ENCODE results near the gene SLC30A7. TPM values are rescaled to one million over a fixed set of nuclear protein-coding genes. Genes with fewer than 3 reads are reported as not detected.

The SLC30A7 gene
- total RNA-seq, 2 experiments from 2014 or later, result 40.0 to 43.4 TPM

DNA sequence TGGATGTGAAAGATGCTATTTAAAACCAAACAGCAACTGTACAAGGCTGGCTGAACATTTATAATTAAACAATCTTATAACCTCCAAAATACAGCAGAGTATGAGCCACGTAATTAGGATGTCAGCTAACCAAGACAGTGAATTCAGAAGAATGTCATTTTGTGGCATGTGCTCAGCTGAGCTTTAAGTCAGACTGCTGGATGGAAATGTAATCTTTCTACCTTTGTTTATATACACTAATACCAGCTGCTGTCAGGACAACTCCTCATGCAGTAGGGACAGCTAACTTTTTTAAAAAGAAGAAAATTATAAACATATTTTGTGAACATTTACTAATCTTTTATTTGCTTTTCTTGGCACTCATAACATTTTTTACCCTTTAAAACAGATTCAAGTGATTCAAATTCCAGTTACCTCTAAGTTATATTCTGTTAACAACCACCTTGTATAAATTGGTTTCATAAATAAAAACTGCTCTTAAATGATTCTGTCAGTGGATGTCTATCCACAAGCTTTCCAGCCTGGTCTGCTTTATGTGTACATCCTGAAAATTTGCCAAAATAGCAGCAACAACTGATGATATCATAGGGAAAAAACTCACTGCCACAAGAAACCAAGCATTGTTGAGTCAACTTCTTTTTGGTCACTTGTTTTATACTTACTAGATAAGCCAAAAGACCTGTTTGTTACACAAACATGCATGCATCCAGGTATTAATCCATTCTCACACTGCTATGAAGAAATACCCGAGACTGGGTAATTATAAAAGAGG, 93.6 kb downstream of the SLC30A7 start:
- peaks cover 51% of the 10 kb centered on the region for H3K36me3 Mint-ChIP-seq
- H3K9me3 Mint-ChIP-seq, result peaks cover 3% of the 10 kb centered on the region
- POLR2A ChIA-PET, result no interaction called here
- no peaks in the 10 kb centered on the region for H3K27me3 Mint-ChIP-seq
- intact Hi-C loops (cut with micrococcal nuclease), result no loop called here
- peaks cover 5% of the 10 kb centered on the region for H3K4me1 Mint-ChIP-seq (ENCODE audit: low read depth)
- no peak overlapping the region for H3K4me3 Mint-ChIP-seq
- CTCF ChIA-PET, result interaction anchor here (1.4 kb wide), 2 partner anchors 123 to 299 kb away, joined by 3 to 5 read pairs; no protein-coding TSS in a partner anchor
- DNase-seq, result no peak
- no peak overlapping the region for H3K27ac Mint-ChIP-seq

- DNase-seq, result no peak
- intact Hi-C loops (cut with micrococcal nuclease), result no loop called here
- Mint-ChIP-seq H3K27me3 (no peaks in the 10 kb centered on the region), H3K4me1 (ENCODE audit: low read depth) (peaks cover 19% of the 10 kb centered on the region), H3K36me3 (peaks cover 43% of the 10 kb centered on the region), H3K27ac (no peak overlapping the region), H3K4me3 (no peak overlapping the region), H3K9me3 (no peaks in the 10 kb centered on the region)
- ChIA-PET POLR2A (interaction anchor here (0.8 kb wide), 1 partner anchor 40 kb away, joined by 3 read pairs; no protein-coding TSS in a partner anchor), CTCF (interaction anchor here (1.4 kb wide), 1 partner anchor 143 kb away, joined by 3 read pairs; no protein-coding TSS in a partner anchor)
Observed at GRCh38 chr1:100995198-100995988, 99.5 kb downstream of the SLC30A7 start.

DNA sequence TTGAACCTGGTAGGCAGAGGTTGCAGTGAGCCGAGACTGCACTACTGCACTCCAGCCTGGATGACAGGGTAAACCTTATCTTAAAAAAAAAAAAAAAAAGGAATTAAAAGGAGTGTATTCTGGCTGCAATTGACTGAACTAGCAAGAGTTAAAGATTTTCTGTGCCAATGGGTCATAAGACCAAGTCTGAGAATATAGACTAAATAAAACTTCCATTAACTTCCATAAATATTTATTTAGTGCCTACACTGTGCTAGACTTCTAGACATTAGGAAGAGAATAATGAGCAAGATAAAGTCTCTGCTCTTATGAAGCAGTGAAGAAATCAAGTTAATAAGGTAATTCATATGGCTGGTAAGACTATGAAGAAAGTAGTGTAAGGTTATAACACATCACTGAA, 102.5 kb downstream of the SLC30A7 start:
- H3K4me3 Mint-ChIP-seq, result no peak overlapping the region
- peaks cover 38% of the 10 kb centered on the region for H3K36me3 Mint-ChIP-seq
- no peaks in the 10 kb centered on the region for H3K27me3 Mint-ChIP-seq
- no peak overlapping the region for H3K27ac Mint-ChIP-seq
- intact Hi-C loops (cut with micrococcal nuclease), result no loop called here
- DNase-seq, result no peak
- ChIA-PET POLR2A (no interaction called here), CTCF (no interaction called here)
- peaks cover 33% of the 10 kb centered on the region for H3K4me1 Mint-ChIP-seq (ENCODE audit: low read depth)
- H3K9me3 Mint-ChIP-seq, result no peaks in the 10 kb centered on the region

DNA sequence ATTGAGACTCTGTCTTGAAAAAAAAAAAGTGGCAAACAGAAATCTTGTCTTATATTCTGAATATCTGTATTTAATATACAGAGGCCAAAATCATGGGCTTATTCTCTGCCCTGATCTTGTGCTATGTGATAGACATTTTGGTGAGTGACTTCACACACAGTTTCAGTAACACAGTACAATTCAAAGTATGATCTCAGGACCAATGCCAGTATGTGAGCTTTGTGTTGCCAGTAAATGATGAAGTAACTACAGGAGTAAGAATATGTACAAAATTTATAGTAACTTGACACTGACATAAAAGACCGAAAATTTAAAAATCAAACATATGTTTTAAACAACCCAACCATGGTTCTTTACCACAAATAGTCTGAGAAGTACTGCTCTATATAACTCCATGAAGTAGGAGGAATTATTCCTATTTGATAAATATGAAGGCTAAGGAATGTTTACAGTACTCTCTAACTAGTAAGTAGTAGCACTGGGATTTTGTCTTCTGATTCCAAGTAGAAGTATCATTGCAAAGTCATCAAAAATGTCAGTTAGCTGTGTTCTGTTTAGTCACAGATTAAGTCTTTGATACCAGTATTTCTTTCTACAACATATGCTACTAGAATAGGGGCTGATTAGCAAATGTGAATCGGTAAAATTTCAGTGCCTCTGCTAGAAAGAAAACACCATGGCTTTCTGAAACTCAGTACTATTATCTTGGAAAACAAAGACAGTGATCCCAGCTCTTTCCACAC, 104.4 kb downstream of the SLC30A7 start:
- Mint-ChIP-seq H3K4me3 (no peak overlapping the region), H3K4me1 (ENCODE audit: low read depth) (peaks cover 40% of the 10 kb centered on the region), H3K36me3 (peaks cover 33% of the 10 kb centered on the region), H3K27me3 (no peaks in the 10 kb centered on the region), H3K27ac (no peak overlapping the region), H3K9me3 (peaks cover under 1% of the 10 kb centered on the region)
- intact Hi-C loops (cut with micrococcal nuclease), result no loop called here
- ChIA-PET CTCF (interaction anchor here (1.2 to 2.0 kb wide), 2 partner anchors 12 to 288 kb away, joined by 3 to 6 read pairs; no protein-coding TSS in a partner anchor), POLR2A (no interaction called here)
- no peak for DNase-seq

GRCh38 chr1:101002551-101002950, 106.7 kb downstream of the SLC30A7 start:
- DNase-seq, result no peak
- peaks cover 8% of the 10 kb centered on the region for H3K9me3 Mint-ChIP-seq
- POLR2A ChIA-PET, result interaction anchor here (1.5 kb wide), 1 partner anchor 233 kb away, joined by 4 read pairs; no protein-coding TSS in a partner anchor
- H3K4me1 Mint-ChIP-seq (ENCODE audit: low read depth), result peaks cover 51% of the 10 kb centered on the region
- H3K27ac Mint-ChIP-seq, result no peak overlapping the region
- no peak overlapping the region for H3K4me3 Mint-ChIP-seq
- no peaks in the 10 kb centered on the region for H3K27me3 Mint-ChIP-seq
- CTCF ChIA-PET, result interaction anchor here (1.0 to 2.2 kb wide), 2 partner anchors 236 to 307 kb away, joined by 3 to 5 read pairs; no protein-coding TSS in a partner anchor
- peaks cover 40% of the 10 kb centered on the region for H3K36me3 Mint-ChIP-seq
- intact Hi-C loops (cut with micrococcal nuclease), result no loop called here

DNA sequence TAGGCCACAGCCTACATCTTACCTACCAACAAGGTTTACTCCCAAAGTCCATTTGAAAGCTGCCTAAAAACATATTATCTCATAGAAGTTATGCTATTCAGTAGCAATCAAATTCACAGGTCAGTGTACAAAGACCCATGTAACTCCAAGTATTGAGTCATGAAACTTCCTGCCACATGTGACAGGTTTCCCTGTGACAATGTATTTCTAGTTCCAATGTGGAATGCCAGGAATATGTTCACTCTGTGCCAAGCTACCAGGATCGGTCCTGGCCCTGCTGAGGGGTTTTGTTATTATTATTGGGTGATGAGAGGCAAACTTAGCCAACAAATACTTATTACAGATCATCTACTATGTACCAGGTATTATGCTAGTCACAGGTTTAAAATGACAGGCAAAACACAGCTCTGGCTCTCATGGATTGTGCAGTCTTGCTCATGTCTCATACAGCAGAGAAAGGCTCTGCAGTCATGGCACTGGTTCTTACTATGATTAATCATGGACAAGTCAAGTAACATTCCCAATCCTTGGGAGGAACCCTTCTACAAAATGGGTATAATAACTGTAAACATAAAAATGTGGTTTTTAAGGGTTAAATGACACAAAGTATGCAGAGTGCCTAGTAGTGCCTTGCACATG, 107.2 kb downstream of the SLC30A7 start:
- Mint-ChIP-seq H3K4me3 (no peak overlapping the region), H3K36me3 (peaks cover 38% of the 10 kb centered on the region), H3K27ac (no peak overlapping the region), H3K4me1 (ENCODE audit: low read depth) (peaks cover 55% of the 10 kb centered on the region), H3K27me3 (no peaks in the 10 kb centered on the region), H3K9me3 (peaks cover 8% of the 10 kb centered on the region)
- POLR2A ChIA-PET, result interaction anchor here (1.5 kb wide), 1 partner anchor 233 kb away, joined by 4 read pairs; no protein-coding TSS in a partner anchor
- CTCF ChIA-PET, result interaction anchor here (1.0 to 2.2 kb wide), 2 partner anchors 236 to 286 kb away, joined by 3 to 5 read pairs; no protein-coding TSS in a partner anchor
- no peak for DNase-seq
- intact Hi-C loops (cut with micrococcal nuclease), result no loop called here

GRCh38 chr1:101004061-101004460, 108.2 kb downstream of the SLC30A7 start:
- Mint-ChIP-seq H3K36me3 (peaks cover 43% of the 10 kb centered on the region), H3K9me3 (peaks cover 8% of the 10 kb centered on the region), H3K4me1 (ENCODE audit: low read depth) (peaks cover 56% of the 10 kb centered on the region), H3K27ac (no peak overlapping the region), H3K4me3 (no peak overlapping the region), H3K27me3 (no peaks in the 10 kb centered on the region)
- ChIA-PET CTCF (interaction anchor here (1.2 to 2.2 kb wide), 2 partner anchors 235 to 284 kb away, joined by 4 to 5 read pairs; no protein-coding TSS in a partner anchor), POLR2A (interaction anchor here (1.6 kb wide), 1 partner anchor 21 kb away, joined by 3 read pairs; no protein-coding TSS in a partner anchor)
- DNase-seq, result no peak
- intact Hi-C loops (cut with micrococcal nuclease), result no loop called here

DNA sequence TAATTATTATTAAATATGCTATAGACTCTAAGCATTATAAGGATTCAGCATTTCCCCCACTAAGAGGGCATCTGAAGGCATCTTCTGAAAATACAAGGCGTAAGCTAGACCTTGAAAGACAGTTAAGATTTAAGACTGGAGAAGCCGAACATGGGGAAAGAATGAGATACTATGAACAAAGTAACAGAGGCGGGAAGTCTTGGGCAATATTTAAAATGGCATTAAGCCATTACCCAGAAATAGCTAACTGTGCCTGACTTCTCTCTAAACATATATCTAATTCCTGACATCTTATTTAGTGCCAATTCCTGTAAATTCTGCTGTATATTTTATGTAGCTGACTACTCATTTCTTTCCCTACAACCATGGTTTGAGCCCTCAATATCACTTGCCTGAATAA, 108.8 kb downstream of the SLC30A7 start:
- DNase-seq, result no peak
- intact Hi-C loops (cut with micrococcal nuclease), result loop anchor here (5.0 kb wide), 1 partner anchor 77 kb away; no protein-coding TSS in a partner anchor
- POLR2A ChIA-PET, result interaction anchor here (1.6 kb wide), 1 partner anchor 20 kb away, joined by 3 read pairs; no protein-coding TSS in a partner anchor
- H3K9me3 Mint-ChIP-seq, result peaks cover 8% of the 10 kb centered on the region
- no peak overlapping the region for H3K4me3 Mint-ChIP-seq
- H3K27ac Mint-ChIP-seq, result no peak overlapping the region
- no peaks in the 10 kb centered on the region for H3K27me3 Mint-ChIP-seq
- CTCF ChIA-PET, result interaction anchor here (1.2 to 2.2 kb wide), 2 partner anchors 234 to 284 kb away, joined by 4 to 5 read pairs; no protein-coding TSS in a partner anchor
- peaks cover 46% of the 10 kb centered on the region for H3K36me3 Mint-ChIP-seq
- H3K4me1 Mint-ChIP-seq (ENCODE audit: low read depth), result peaks cover 56% of the 10 kb centered on the region

- intact Hi-C loops (cut with micrococcal nuclease), result loop anchor here (5.0 kb wide), 1 partner anchor 78 kb away; no protein-coding TSS in a partner anchor
- ChIA-PET POLR2A (interaction anchor here (1.0 to 1.6 kb wide), 2 partner anchors 11 to 20 kb away, joined by 3 read pairs; no protein-coding TSS in a partner anchor), CTCF (interaction anchor here (1.2 kb wide), 1 partner anchor 283 kb away, joined by 4 read pairs; no protein-coding TSS in a partner anchor)
- peaks cover 55% of the 10 kb centered on the region for H3K4me1 Mint-ChIP-seq (ENCODE audit: low read depth)
- no peak overlapping the region for H3K4me3 Mint-ChIP-seq
- no peak for DNase-seq
- H3K27ac Mint-ChIP-seq, result peak overlapping the region; percentile 28
- H3K27me3 Mint-ChIP-seq, result no peaks in the 10 kb centered on the region
- H3K36me3 Mint-ChIP-seq, result peaks cover 49% of the 10 kb centered on the region
- peaks cover 8% of the 10 kb centered on the region for H3K9me3 Mint-ChIP-seq
Observed at GRCh38 chr1:101005183-101005582, 109.3 kb downstream of the SLC30A7 start.

DNA sequence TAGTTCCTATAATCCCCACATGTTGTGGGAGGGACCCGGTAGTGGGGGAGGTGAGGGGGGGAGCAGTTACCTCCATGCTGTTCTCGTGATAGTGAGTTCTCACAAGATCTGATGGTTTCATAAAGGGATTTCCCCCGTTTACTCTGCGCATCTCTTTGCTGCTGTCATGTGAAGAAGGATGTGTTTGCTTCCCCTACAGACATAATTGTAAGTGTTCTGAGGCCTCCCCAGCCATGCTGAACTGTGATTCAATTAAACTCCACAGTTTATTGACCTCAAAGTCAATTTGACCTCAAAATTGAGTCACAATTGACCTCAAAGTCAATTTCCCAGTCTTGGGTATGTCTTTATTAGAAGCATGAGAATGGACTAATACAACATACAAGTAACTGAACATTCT, 110.0 kb downstream of the SLC30A7 start:
- ChIA-PET POLR2A (interaction anchor here (1.0 to 1.6 kb wide), 2 partner anchors 12 to 19 kb away, joined by 3 read pairs; no protein-coding TSS in a partner anchor), CTCF (interaction anchor here (0.9 to 1.1 kb wide), 3 partner anchors 131 to 285 kb away, joined by 3 to 4 read pairs (median 3); no protein-coding TSS in a partner anchor)
- Mint-ChIP-seq H3K9me3 (peaks cover 8% of the 10 kb centered on the region), H3K4me3 (no peak overlapping the region), H3K27ac (peak overlapping the region; percentile 55), H3K27me3 (no peaks in the 10 kb centered on the region), H3K36me3 (peaks cover 50% of the 10 kb centered on the region), H3K4me1 (ENCODE audit: low read depth) (peaks cover 53% of the 10 kb centered on the region)
- DNase-seq, result peak; percentile 33
- intact Hi-C loops (cut with micrococcal nuclease), result loop anchor here (1.0 to 5.0 kb wide), 5 partner anchors 19 to 285 kb away; partner anchors contain the start of gene DPH5
